ENCODE measurements around the gene ATP2B2.

- no peak for TF ChIP-seq POLR2A (conservative IDR thresholded peaks at IDR 0.05)
- TF ChIP-seq CTCF (IDR thresholded peaks at IDR 0.05 in 2 of 3, conservative IDR thresholded peaks at IDR 0.05 in 1 of 3; ENCODE audit: insufficient read depth in 2 of 3, low read depth in 1 of 3, low read length in 3 of 3), result peak; percentile 82 to 96 (median 93)
- TF ChIP-seq ZNF12 (CRISPR knock-in tag; IDR thresholded peaks at IDR 0.05), result no peak
- TF ChIP-seq CCAR2 (IDR thresholded peaks at IDR 0.05; ENCODE audit: low read depth, low read length), result no peak
- no peak for TF ChIP-seq ETV5 (CRISPR knock-in tag; IDR thresholded peaks at IDR 0.05; ENCODE audit: low read depth)
- TF ChIP-seq NRF1 (conservative IDR thresholded peaks at IDR 0.05 in 1 of 2, IDR thresholded peaks at IDR 0.05 in 1 of 2), result no peak
Observed at GRCh38 chr3:10344147-10344943, 161.0 kb downstream of the ATP2B2 start.
